Measurements from ENCODE around the gene ANKS6.

ANKS6 gene

DNA sequence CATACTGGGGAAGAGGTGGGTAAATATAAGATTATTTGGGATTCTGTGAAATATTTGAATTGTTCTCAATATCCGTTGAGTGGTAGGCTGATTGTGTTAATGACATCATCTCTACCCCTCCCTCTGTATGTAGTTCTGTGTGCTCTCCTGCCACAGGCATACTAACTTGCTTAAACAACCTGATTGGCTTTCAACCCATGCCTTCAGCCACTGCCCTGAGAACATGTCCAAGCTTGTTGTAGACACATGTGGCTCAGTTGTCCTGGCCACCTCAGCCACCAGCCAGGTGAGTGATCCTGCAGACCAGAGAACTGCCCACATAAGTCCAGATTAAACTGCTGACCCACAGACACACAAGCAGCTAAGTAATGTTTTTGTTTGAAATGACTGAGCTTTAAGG is 31.1 kb downstream of the ANKS6 start:
- no peaks in the 10 kb centered on the region for H3K27me3 ChIP-seq (ENCODE audit: control insufficient read depth in 2 of 2, insufficient read depth in 2 of 2, low read length in 2 of 2)
- H3K4me3 ChIP-seq (ENCODE audit: low read length in 2 of 2), result no peak overlapping the region
- H3K36me3 ChIP-seq (ENCODE audit: control insufficient read depth in 2 of 2, insufficient read depth in 2 of 2, low read length in 2 of 2), result peaks cover 13 to 38% of the 10 kb centered on the region in 2 donors
- H3K27ac ChIP-seq (ENCODE audit: low read depth in 2 of 2, low read length in 2 of 2), result no peak overlapping the region
- H3K9ac ChIP-seq (ENCODE audit: low read depth in 1 of 2, low read length in 2 of 2), result no peak overlapping the region
- H3K9me3 ChIP-seq (ENCODE audit: control insufficient read depth in 2 of 2, low read length in 2 of 2), result no peaks in the 10 kb centered on the region
- no peaks in the 10 kb centered on the region for H3K4me1 ChIP-seq (ENCODE audit: control insufficient read depth in 2 of 2, insufficient read depth in 2 of 2, low read length in 2 of 2)

DNA sequence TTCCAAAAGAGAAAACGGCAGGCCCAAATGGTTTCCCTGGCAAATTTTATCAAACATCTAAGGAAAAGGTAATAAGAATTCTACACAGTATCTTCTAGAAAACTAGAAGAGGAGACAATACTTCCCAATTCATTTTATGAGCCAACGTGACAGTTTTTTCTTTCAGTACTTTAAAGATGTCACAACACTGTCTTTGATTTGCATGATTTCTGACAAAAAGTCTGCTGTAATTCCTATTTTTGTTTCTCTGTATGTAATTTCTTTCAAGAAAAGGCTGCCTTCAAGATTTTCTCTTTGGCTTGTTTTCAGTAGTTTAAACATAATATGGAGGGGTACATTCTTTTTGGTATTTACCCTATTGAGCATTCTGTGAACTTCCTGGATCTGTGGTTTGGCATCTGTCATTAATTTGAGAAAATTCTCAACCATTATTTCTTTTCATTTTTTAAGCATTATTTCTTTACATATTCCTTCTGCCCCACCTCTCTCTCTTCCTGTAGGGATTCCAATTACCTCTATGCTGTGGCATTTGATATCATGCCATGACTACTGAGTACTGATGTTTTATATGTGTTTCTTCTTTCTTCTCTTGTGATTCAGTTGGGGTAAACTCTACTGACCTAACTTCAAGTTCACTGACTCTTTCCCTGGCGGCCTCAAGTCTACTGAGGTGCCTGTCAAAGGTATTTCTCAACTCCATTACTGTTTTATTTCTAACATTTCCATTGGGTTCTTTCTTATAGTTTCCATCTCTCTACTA is 32.2 kb downstream of the ANKS6 start:
- H3K9ac ChIP-seq (ENCODE audit: low read depth in 1 of 2, low read length in 2 of 2), result no peak overlapping the region
- H3K4me1 ChIP-seq (ENCODE audit: control insufficient read depth in 2 of 2, insufficient read depth in 2 of 2, low read length in 2 of 2), result no peaks in the 10 kb centered on the region
- H3K9me3 ChIP-seq (ENCODE audit: control insufficient read depth in 2 of 2, low read length in 2 of 2), result no peaks in the 10 kb centered on the region
- no peak overlapping the region for H3K27ac ChIP-seq (ENCODE audit: low read depth in 2 of 2, low read length in 2 of 2)
- peaks cover 13 to 29% of the 10 kb centered on the region in 2 donors for H3K36me3 ChIP-seq (ENCODE audit: control insufficient read depth in 2 of 2, insufficient read depth in 2 of 2, low read length in 2 of 2)
- no peaks in the 10 kb centered on the region for H3K27me3 ChIP-seq (ENCODE audit: control insufficient read depth in 2 of 2, insufficient read depth in 2 of 2, low read length in 2 of 2)
- no peak overlapping the region for H3K4me3 ChIP-seq (ENCODE audit: low read length in 2 of 2)

DNA sequence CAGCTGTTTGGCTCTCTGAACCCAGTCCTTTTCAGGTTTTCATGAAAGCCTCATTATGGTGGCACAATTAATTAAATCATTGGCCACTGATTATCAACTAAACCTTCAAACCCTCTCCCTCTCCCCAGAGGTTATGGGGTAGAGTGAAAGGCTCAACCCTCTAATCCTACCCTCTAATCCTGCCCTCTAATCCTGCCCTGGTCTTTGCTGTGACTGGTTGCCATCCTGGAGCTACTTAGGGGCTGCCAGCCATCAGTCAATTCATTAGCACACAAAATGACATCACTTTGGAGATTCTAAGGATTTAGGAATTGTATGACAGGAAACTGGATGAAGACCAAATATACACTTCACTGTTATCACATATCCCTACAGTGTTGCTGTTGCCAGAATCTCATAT is 36.1 kb downstream of the ANKS6 start:
- H3K4me3 ChIP-seq (ENCODE audit: low read length in 2 of 2), result no peak overlapping the region
- no peak overlapping the region for H3K9ac ChIP-seq (ENCODE audit: low read depth in 1 of 2, low read length in 2 of 2)
- no peak overlapping the region for H3K27ac ChIP-seq (ENCODE audit: low read depth in 2 of 2, low read length in 2 of 2)
- H3K4me1 ChIP-seq (ENCODE audit: control insufficient read depth in 2 of 2, insufficient read depth in 2 of 2, low read length in 2 of 2), result no peaks in the 10 kb centered on the region
- H3K27me3 ChIP-seq (ENCODE audit: control insufficient read depth in 2 of 2, insufficient read depth in 2 of 2, low read length in 2 of 2), result no peaks in the 10 kb centered on the region
- H3K36me3 ChIP-seq (ENCODE audit: control insufficient read depth in 2 of 2, insufficient read depth in 2 of 2, low read length in 2 of 2), result peaks cover 9% of the 10 kb centered on the region in 2 donors
- H3K9me3 ChIP-seq (ENCODE audit: control insufficient read depth in 2 of 2, low read length in 2 of 2), result peaks cover 0 to 3% of the 10 kb centered on the region in 2 donors

DNA sequence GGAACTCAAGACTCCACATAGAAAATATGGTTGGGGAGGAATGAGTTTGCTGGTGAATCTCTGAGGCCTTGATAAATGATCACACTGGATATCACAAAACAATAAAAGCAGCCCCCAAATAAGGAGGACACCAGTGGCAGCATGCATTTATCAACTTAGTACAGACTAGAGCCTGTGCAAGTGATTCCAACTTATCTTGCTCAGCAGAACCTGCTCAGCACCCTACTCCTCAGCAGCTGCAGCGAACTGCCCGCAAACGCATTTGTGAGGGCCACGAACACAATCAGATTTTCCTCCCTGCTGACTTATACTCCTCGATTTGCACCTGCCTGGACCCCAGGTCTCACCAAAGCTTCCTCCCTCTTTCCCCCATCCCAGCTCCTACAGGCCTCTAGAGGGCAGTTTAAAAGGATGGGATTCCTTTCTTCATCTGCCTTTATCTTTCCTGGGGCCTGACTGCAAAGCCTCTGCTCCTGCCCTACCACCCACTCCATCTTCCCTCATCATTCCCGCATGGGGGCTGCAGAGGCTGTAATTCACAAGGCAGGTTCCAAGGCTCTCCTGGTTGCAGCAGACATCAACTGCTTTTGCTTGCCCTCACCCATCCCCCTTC is 41.2 kb downstream of the ANKS6 start:
- H3K36me3 ChIP-seq (ENCODE audit: control insufficient read depth in 2 of 2, insufficient read depth in 2 of 2, low read length in 2 of 2), result peaks cover 10 to 13% of the 10 kb centered on the region in 2 donors
- H3K4me3 ChIP-seq (ENCODE audit: low read length in 2 of 2), result no peak overlapping the region
- H3K9me3 ChIP-seq (ENCODE audit: control insufficient read depth in 2 of 2, low read length in 2 of 2), result peaks cover 0 to 3% of the 10 kb centered on the region in 2 donors
- H3K9ac ChIP-seq (ENCODE audit: low read depth in 1 of 2, low read length in 2 of 2), result no peak overlapping the region
- no peaks in the 10 kb centered on the region for H3K27me3 ChIP-seq (ENCODE audit: control insufficient read depth in 2 of 2, insufficient read depth in 2 of 2, low read length in 2 of 2)
- no peak overlapping the region for H3K27ac ChIP-seq (ENCODE audit: low read depth in 2 of 2, low read length in 2 of 2)
- no peaks in the 10 kb centered on the region for H3K4me1 ChIP-seq (ENCODE audit: control insufficient read depth in 2 of 2, insufficient read depth in 2 of 2, low read length in 2 of 2)

DNA sequence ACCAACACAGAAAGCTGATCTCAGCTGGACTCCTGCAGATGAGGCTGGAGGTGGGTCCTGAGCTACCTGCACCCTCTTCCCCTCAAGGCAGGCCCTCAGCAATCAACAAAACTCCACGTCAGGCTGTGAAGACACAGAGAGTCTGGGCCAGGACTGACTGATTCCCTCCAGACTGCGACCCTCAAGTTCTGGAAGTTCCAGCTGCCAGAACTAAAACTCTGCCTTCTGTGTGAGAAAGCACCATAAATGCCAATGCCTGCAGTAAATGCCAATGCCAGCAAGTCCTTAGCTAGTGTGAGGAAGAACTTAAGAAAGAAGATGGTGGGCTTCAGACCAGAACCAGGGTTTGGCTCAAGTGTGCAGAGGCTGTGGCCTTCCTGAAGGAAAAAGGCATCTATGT is 45.1 kb downstream of the ANKS6 start:
- no peaks in the 10 kb centered on the region for H3K27me3 ChIP-seq (ENCODE audit: control insufficient read depth in 2 of 2, insufficient read depth in 2 of 2, low read length in 2 of 2)
- H3K9ac ChIP-seq (ENCODE audit: low read depth in 1 of 2, low read length in 2 of 2), result no peak overlapping the region
- H3K27ac ChIP-seq (ENCODE audit: low read depth in 2 of 2, low read length in 2 of 2), result no peak overlapping the region
- H3K4me1 ChIP-seq (ENCODE audit: control insufficient read depth in 2 of 2, insufficient read depth in 2 of 2, low read length in 2 of 2), result no peaks in the 10 kb centered on the region
- no peak overlapping the region for H3K4me3 ChIP-seq (ENCODE audit: low read length in 2 of 2)
- no peaks in the 10 kb centered on the region for H3K9me3 ChIP-seq (ENCODE audit: control insufficient read depth in 2 of 2, low read length in 2 of 2)
- H3K36me3 ChIP-seq (ENCODE audit: control insufficient read depth in 2 of 2, insufficient read depth in 2 of 2, low read length in 2 of 2), result peaks cover 16 to 26% of the 10 kb centered on the region in 2 donors

DNA sequence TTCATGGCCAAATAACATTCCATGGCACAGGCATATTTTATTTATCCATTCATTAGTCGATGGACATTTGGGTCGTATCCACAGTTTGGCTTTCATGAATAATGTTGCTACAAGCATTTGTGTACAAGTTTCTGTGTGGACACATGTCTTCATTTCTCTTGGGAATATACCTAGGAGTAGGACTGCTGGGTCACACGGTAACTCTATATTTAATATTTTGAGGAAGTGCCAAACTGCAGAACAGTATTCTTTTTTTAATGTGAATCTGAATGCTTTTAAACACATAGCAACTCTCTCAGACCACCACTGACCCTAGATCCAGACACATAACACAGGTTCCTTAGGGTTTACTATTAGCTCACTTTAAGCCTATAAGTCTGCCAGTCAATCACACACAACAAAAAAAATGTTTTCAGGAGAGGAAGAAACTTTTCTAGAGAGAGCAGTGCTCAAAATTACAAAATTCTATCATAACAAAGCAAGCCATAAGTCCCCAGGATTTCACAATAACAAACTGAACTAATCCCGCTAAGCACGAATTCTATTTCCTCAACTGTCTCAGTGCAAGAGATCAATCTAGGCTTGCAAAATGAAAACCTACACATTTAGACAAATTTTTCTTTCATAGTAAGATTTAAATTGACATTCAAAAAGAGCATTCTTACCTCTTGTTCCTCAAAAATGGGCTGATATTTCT is 45.8 kb downstream of the ANKS6 start:
- Histone ChIP-seq H3K9me3 (ENCODE audit: control insufficient read depth in 2 of 2, low read length in 2 of 2) (no peaks in the 10 kb centered on the region), H3K36me3 (ENCODE audit: control insufficient read depth in 2 of 2, insufficient read depth in 2 of 2, low read length in 2 of 2) (peaks cover 15 to 29% of the 10 kb centered on the region in 2 donors)

DNA sequence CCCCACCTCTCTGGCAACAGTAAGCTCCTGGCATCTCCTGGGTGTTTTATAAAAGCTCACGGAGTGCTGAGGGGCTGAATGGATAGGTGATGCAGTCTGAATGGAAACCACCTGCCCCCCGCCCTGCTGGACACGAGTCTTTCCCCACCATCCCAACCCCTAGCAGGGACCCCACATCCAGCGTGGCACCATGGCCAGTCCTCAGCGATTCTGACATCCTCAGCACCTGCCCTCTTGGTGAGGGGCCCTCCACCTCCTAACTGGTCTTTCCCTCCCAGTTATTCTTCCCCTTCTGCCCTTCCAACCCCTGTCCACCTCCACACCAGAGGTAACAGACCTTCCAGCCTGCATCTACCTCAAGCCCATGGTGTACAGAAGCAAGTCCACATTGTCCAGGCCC is 48.9 kb downstream of the ANKS6 start:
- Histone ChIP-seq H3K4me1 (ENCODE audit: control insufficient read depth in 2 of 2, insufficient read depth in 2 of 2, low read length in 2 of 2) (no peaks in the 10 kb centered on the region), H3K4me3 (ENCODE audit: low read length in 2 of 2) (no peak overlapping the region), H3K27me3 (ENCODE audit: control insufficient read depth in 2 of 2, insufficient read depth in 2 of 2, low read length in 2 of 2) (no peaks in the 10 kb centered on the region), H3K27ac (ENCODE audit: low read depth in 2 of 2, low read length in 2 of 2) (no peak overlapping the region), H3K36me3 (ENCODE audit: control insufficient read depth in 2 of 2, insufficient read depth in 2 of 2, low read length in 2 of 2) (peaks cover 16 to 35% of the 10 kb centered on the region in 2 donors), H3K9me3 (ENCODE audit: control insufficient read depth in 2 of 2, low read length in 2 of 2) (no peaks in the 10 kb centered on the region), H3K9ac (ENCODE audit: low read depth in 1 of 2, low read length in 2 of 2) (no peak overlapping the region)

More for the DNA sequence above, 45.8 kb downstream of the ANKS6 start:
- H3K27me3 ChIP-seq (ENCODE audit: control insufficient read depth in 2 of 2, insufficient read depth in 2 of 2, low read length in 2 of 2), result no peaks in the 10 kb centered on the region
- no peak overlapping the region for H3K9ac ChIP-seq (ENCODE audit: low read depth in 1 of 2, low read length in 2 of 2)
- no peak overlapping the region for H3K4me3 ChIP-seq (ENCODE audit: low read length in 2 of 2)
- no peaks in the 10 kb centered on the region for H3K4me1 ChIP-seq (ENCODE audit: control insufficient read depth in 2 of 2, insufficient read depth in 2 of 2, low read length in 2 of 2)
- H3K27ac ChIP-seq (ENCODE audit: low read depth in 2 of 2, low read length in 2 of 2), result no peak overlapping the region

DNA sequence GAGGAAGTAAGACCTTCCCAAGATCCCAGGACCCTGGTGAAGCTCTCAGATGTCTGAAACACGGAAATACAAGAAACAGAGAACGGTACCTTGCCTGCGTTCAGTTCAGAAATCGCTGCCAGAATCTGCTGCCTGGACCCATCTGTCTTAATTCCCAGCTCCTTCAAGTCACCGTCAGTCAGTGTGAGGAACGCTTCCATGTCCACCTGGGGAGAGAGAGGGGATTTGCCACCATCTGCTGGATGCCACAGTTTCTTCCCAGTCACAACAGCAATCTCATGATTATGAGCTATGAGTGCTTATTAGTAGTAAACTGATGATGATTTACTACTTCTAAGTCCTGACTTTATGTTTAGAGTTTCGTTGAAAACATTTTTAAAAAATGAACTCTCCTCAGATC is 50.9 kb downstream of the ANKS6 start:
- no peak overlapping the region for H3K9ac ChIP-seq (ENCODE audit: low read depth in 1 of 2, low read length in 2 of 2)
- H3K9me3 ChIP-seq (ENCODE audit: control insufficient read depth in 2 of 2, low read length in 2 of 2), result no peaks in the 10 kb centered on the region
- no peaks in the 10 kb centered on the region for H3K4me1 ChIP-seq (ENCODE audit: control insufficient read depth in 2 of 2, insufficient read depth in 2 of 2, low read length in 2 of 2)
- H3K36me3 ChIP-seq (ENCODE audit: control insufficient read depth in 2 of 2, insufficient read depth in 2 of 2, low read length in 2 of 2), result peaks cover 16 to 34% of the 10 kb centered on the region in 2 donors
- no peak overlapping the region for H3K4me3 ChIP-seq (ENCODE audit: low read length in 2 of 2)
- H3K27ac ChIP-seq (ENCODE audit: low read depth in 2 of 2, low read length in 2 of 2), result no peak overlapping the region
- no peaks in the 10 kb centered on the region for H3K27me3 ChIP-seq (ENCODE audit: control insufficient read depth in 2 of 2, insufficient read depth in 2 of 2, low read length in 2 of 2)

DNA sequence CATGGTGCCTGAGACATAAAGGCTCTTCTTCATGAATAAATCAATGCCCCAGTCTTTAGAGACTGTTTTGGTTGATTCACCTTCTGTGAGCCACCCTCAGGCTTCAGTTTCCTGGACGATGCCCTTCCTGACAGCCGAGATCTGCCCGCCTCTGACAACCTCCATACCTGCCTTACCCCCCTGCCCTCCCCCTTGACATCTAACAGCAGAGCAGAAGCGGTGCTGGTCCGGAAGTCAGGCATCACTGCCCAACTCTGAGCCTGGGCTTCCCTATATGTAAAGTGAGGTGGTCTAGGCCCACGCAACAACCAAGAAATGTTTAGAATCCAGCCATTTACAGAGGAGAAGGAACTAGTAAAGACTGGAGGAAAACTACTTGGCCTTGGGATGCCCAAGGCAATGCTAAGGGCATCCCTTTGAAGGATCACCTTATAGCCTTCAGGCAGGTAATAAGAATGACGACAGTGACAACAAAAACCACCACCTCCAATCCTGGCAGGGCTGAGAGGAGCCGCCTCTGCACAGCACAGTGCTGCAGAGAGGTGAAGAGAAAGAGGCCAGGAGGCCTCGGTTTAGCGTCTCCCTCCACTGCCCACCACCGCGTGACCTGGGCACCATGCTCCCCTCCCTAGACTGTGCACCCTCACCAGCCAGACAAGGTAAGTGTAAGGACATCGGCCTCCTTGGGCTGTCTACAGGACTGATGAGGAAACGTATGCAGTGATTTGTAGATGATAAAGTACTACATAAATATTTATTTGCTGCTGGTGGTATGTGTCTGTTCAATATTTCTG is 52.3 kb downstream of the ANKS6 start:
- Histone ChIP-seq H3K36me3 (ENCODE audit: control insufficient read depth in 2 of 2, insufficient read depth in 2 of 2, low read length in 2 of 2) (peaks cover 10 to 24% of the 10 kb centered on the region in 2 donors), H3K4me1 (ENCODE audit: control insufficient read depth in 2 of 2, insufficient read depth in 2 of 2, low read length in 2 of 2) (no peaks in the 10 kb centered on the region), H3K9ac (ENCODE audit: low read depth in 1 of 2, low read length in 2 of 2) (no peak overlapping the region)

More for the DNA sequence above, 52.3 kb downstream of the ANKS6 start:
- Histone ChIP-seq H3K4me3 (ENCODE audit: low read length in 2 of 2) (no peak overlapping the region), H3K27ac (ENCODE audit: low read depth in 2 of 2, low read length in 2 of 2) (no peak overlapping the region), H3K27me3 (ENCODE audit: control insufficient read depth in 2 of 2, insufficient read depth in 2 of 2, low read length in 2 of 2) (no peaks in the 10 kb centered on the region), H3K9me3 (ENCODE audit: control insufficient read depth in 2 of 2, low read length in 2 of 2) (no peaks in the 10 kb centered on the region)

Measured in mucosa of rectum (tissue), 2 donors.